Measurements from ENCODE around the gene OR52E4. TPM values are rescaled to one million over a fixed set of nuclear protein-coding genes. Genes with fewer than 3 reads are reported as not detected.

Gene OR52E4
- polyA plus RNA-seq, 3 donors: not detected

DNA sequence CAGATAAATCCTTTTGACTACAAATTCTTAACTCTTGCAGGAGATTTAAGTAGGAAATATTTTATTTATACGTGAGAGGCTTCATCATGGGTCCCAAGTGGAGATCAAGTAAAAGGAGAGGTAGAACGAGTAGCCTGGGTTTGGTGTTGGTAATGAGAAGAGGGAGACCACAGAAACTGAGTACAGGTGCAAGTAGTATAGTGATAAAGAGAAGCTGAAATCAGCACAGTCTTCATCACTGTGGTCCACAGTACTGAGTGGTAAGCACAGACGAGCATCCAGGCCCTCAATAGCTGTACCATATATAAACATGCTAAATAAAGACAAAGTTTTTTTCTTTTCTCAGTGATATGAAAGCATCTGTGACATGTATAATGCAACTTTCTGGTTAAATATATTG, 6.7 kb downstream of the OR52E4 start:
- Mint-ChIP-seq H3K4me1 (no peaks in the 10 kb centered on the region), H3K27ac (no peak overlapping the region), H3K27me3 (ENCODE audit: low read depth in 3 of 3) (peaks cover 0 to 1% (median 0%) of the 10 kb centered on the region in 3 donors), H3K9me3 (peaks cover 0 to 2% (median 0%) of the 10 kb centered on the region in 7 donors), H3K4me3 (no peak overlapping the region), H3K36me3 (no peaks in the 10 kb centered on the region)
- H2AFZ ChIP-seq (ENCODE audit: insufficient read depth, low read depth, low read length, poor library complexity, severe bottlenecking): no peak overlapping the region
- no peak overlapping the region for H3K4me3 ChIP-seq (replicated peaks in 1 of 3; ENCODE audit: low read depth in 2 of 3, low read length in 3 of 3)
- intact Hi-C loops (cut with micrococcal nuclease): no loop called here
- TF ChIP-seq, protein P1, sequence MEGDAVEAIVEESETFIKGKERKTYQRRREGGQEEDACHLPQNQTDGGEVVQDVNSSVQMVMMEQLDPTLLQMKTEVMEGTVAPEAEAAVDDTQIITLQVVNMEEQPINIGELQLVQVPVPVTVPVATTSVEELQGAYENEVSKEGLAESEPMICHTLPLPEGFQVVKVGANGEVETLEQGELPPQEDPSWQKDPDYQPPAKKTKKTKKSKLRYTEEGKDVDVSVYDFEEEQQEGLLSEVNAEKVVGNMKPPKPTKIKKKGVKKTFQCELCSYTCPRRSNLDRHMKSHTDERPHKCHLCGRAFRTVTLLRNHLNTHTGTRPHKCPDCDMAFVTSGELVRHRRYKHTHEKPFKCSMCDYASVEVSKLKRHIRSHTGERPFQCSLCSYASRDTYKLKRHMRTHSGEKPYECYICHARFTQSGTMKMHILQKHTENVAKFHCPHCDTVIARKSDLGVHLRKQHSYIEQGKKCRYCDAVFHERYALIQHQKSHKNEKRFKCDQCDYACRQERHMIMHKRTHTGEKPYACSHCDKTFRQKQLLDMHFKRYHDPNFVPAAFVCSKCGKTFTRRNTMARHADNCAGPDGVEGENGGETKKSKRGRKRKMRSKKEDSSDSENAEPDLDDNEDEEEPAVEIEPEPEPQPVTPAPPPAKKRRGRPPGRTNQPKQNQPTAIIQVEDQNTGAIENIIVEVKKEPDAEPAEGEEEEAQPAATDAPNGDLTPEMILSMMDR (IDR thresholded peaks at IDR 0.05): no peak
- 80% methylated on average over 1 of the region's 3 CpGs for WGBS (ENCODE audit: insufficient coverage)
- DNase-seq: no peak
- H3K9ac ChIP-seq (ENCODE audit: insufficient read depth, low read length, poor library complexity, severe bottlenecking): no peak overlapping the region
- no peaks in the 10 kb centered on the region for H3K9me3 ChIP-seq (replicated peaks in 1 of 2; ENCODE audit: control insufficient read depth in 1 of 2, insufficient read depth in 1 of 2, low read length in 2 of 2)
- H3K36me3 ChIP-seq (replicated peaks in 1 of 2; ENCODE audit: control insufficient read depth in 1 of 2, insufficient read depth in 2 of 2, low read length in 2 of 2): no peaks in the 10 kb centered on the region
- H3K4me2 ChIP-seq (replicated peaks; ENCODE audit: extremely low read depth, low read length, poor library complexity, severe bottlenecking): no peak overlapping the region
- no peak overlapping the region for H3K27ac ChIP-seq (ENCODE audit: low read depth in 1 of 2, low read length in 2 of 2)
- H4K20me1 ChIP-seq (ENCODE audit: insufficient read depth, low read length): no peaks in the 10 kb centered on the region
- no peaks in the 10 kb centered on the region for H3K79me2 ChIP-seq (ENCODE audit: insufficient read depth, low read length)
- H3K4me1 ChIP-seq (ENCODE audit: control insufficient read depth in 1 of 2, insufficient read depth in 2 of 2, low read length in 2 of 2): no peaks in the 10 kb centered on the region
- no peaks in the 10 kb centered on the region for H3K27me3 ChIP-seq (ENCODE audit: control insufficient read depth in 2 of 2, insufficient read depth in 2 of 2, low read length in 2 of 2)

DNA sequence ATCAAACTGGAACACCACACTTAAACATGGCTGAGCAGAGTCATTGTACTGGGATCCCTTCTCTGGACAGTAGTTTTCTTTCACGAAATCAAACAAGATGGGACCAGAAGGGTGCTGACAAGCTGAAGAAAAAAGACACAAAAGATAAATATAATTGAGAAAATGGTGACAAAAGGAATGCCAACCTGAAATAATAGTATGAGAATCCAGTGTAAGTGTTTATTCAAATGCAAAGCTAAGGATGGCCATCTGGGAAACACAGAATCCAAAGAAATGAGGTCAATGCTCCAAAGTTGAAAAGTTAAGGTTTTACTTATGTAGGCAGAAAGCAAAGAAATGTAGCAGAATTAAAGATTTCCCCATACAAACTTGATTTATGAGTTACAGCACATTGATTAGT, 7.2 kb downstream of the OR52E4 start:
- Histone ChIP-seq H3K79me2 (ENCODE audit: insufficient read depth, low read length) (no peaks in the 10 kb centered on the region), H4K20me1 (ENCODE audit: insufficient read depth, low read length) (no peaks in the 10 kb centered on the region), H3K27ac (ENCODE audit: low read depth in 1 of 2, low read length in 2 of 2) (no peak overlapping the region), H3K36me3 (replicated peaks in 1 of 2; ENCODE audit: control insufficient read depth in 1 of 2, insufficient read depth in 2 of 2, low read length in 2 of 2) (no peaks in the 10 kb centered on the region), H3K4me2 (replicated peaks; ENCODE audit: extremely low read depth, low read length, poor library complexity, severe bottlenecking) (no peak overlapping the region), H3K9ac (ENCODE audit: insufficient read depth, low read length, poor library complexity, severe bottlenecking) (no peak overlapping the region), H3K4me1 (ENCODE audit: control insufficient read depth in 1 of 2, insufficient read depth in 2 of 2, low read length in 2 of 2) (no peaks in the 10 kb centered on the region), H3K4me3 (replicated peaks in 1 of 3; ENCODE audit: low read depth in 2 of 3, low read length in 3 of 3) (no peak overlapping the region), H3K27me3 (ENCODE audit: control insufficient read depth in 2 of 2, insufficient read depth in 2 of 2, low read length in 2 of 2) (no peaks in the 10 kb centered on the region), H3K9me3 (replicated peaks in 1 of 2; ENCODE audit: control insufficient read depth in 1 of 2, insufficient read depth in 1 of 2, low read length in 2 of 2) (no peaks in the 10 kb centered on the region), H2AFZ (ENCODE audit: insufficient read depth, low read depth, low read length, poor library complexity, severe bottlenecking) (no peak overlapping the region)
- no peaks in the 10 kb centered on the region for H3K27me3 Mint-ChIP-seq (ENCODE audit: low read depth in 3 of 3)
- intact Hi-C loops (cut with micrococcal nuclease): no loop called here
- no CpG with 5 or more reads among the region's 1 CpG for WGBS (ENCODE audit: insufficient coverage)
- DNase-seq: no peak
- TF ChIP-seq, protein P1 (IDR thresholded peaks at IDR 0.05): no peak
- H3K36me3 Mint-ChIP-seq: no peaks in the 10 kb centered on the region
- peaks cover 0 to 2% (median 0%) of the 10 kb centered on the region in 7 donors for H3K9me3 Mint-ChIP-seq
- H3K4me1 Mint-ChIP-seq: no peaks in the 10 kb centered on the region
- H3K4me3 Mint-ChIP-seq: no peak overlapping the region
- no peak overlapping the region for H3K27ac Mint-ChIP-seq
